B cell (primary cell): ENCODE results near the gene FBXO5.

Experiments used
- CTCF ChIP-seq: fragments of 200-600 bp; IDR thresholded peaks from one replicate; pipeline ENCODE4 v1.8.0; 2022; ENCODE audit warnings: antibody characterized with exemption, mild to moderate bottlenecking
- EZH2 ChIP-seq: IDR thresholded peaks from 2 replicates; pipeline ENCODE4 v1.6.1; 2012; ENCODE audit warnings: borderline replicate concordance, low read depth, mild to moderate bottlenecking, moderate library complexity, low read length; ENCODE audit not compliant: insufficient read depth, poor library complexity, severe bottlenecking

DNA sequence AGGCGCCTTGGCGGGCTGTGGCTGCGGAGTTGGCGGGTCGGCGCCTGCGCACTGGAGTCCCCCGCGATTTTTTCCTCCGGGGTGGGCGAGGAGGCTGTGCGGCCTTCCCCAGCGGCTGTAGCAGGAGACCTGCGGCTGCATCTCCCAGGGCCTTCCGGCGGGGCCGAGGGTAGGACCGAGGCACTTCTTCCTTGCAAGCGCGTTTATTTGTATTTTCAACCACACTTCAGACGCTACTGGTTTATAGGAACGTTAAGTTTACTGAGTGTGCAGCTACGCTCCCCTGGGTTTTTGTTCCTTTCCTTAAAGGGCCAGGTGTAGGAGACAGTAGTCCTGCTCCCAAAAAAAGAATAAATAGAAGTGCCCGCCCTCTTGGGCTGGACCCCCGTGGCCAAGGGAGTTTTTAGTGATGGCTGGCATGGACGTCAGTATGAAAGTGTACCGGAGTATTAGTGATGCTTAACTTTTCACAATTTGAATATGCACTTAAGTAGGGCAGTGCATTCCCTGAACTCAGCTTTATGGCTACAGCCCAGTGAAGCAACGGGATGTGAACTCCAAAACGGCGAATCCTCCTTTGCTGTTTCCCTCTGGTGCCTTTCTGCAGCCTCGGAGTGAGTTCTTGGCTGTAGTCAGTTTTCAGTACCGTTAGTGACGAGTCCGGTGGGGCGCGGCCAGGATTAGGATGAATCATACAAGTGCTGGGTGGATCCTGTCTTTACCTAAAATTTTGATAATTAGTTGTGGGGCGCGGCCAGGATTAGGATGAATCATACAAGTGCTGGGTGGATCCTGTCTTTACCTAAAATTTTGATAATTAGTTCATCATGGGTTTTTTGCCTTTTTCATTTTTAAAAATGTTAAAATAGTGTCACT, 1.0 kb upstream of the FBXO5 start:
- no peak for TF ChIP-seq CTCF
- no peak for TF ChIP-seq EZH2
